Sigmoid colon (tissue), 4 donors: Measurements from ENCODE around the gene WWC2.

ENCODE experiments used
- POLR2A ChIP-seq, 2 donors: fragments of 450-650 bp; IDR thresholded peaks; one replicate each; pipeline ENCODE4 v1.6.1; 2016; ENCODE audit warnings: antibody characterized with exemption in 2 of 2, mild to moderate bottlenecking in 2 of 2, moderate library complexity in 2 of 2
- POLR2AphosphoS5 ChIP-seq, 4 donors: sonication (generic); formaldehyde crosslinking; IDR thresholded peaks; one replicate each; pipeline ENCODE4 v1.6.1; 2017; ENCODE audit warnings: antibody characterized with exemption in 4 of 4
- TF ChIP-seq, protein P1 (sequence below), 4 experiments: fragments of 450-650 bp in 3 of 4; fragments of 200-600 bp in 1 of 4; IDR thresholded peaks; one replicate each; pipeline ENCODE4 v1.5.1; 2016 to 2019; ENCODE audit warnings: antibody characterized with exemption in 4 of 4, mild to moderate bottlenecking in 3 of 4, moderate library complexity in 2 of 4

DNA sequence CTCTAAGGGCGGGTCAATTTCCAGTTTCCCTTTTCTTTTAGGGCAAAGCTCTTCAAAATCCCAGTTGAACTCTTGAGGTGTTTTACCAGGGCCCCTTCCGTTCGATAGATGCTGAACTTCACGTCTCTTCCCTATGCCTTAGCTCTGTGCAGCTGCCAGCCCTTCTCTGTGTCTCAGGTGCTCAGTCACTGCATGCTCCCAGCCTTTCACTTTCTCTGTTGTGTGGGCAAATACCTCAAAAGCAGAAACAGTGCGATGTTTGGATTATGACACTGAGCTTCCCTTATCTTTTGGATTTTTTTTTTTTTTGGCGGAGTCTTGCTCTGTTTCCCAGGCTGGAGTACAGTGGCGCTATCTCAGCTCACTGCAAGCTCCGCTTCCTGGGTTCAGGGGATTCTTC is 112.5 kb downstream of the WWC2 start:
- TF ChIP-seq, protein P1, sequence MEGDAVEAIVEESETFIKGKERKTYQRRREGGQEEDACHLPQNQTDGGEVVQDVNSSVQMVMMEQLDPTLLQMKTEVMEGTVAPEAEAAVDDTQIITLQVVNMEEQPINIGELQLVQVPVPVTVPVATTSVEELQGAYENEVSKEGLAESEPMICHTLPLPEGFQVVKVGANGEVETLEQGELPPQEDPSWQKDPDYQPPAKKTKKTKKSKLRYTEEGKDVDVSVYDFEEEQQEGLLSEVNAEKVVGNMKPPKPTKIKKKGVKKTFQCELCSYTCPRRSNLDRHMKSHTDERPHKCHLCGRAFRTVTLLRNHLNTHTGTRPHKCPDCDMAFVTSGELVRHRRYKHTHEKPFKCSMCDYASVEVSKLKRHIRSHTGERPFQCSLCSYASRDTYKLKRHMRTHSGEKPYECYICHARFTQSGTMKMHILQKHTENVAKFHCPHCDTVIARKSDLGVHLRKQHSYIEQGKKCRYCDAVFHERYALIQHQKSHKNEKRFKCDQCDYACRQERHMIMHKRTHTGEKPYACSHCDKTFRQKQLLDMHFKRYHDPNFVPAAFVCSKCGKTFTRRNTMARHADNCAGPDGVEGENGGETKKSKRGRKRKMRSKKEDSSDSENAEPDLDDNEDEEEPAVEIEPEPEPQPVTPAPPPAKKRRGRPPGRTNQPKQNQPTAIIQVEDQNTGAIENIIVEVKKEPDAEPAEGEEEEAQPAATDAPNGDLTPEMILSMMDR (IDR thresholded peaks at IDR 0.05) = no peak
- TF ChIP-seq POLR2A (IDR thresholded peaks at IDR 0.05) = no peak
- TF ChIP-seq POLR2AphosphoS5 (IDR thresholded peaks at IDR 0.05) = no peak
